ENCODE results near the gene RFESD.

The RFESD gene

GRCh38 chr5:95646569-95647431 is at the start of gene RFESD:
Gene RFESD (plus strand): TSS chr5:95646777. CDS start chr5:95652272, 5,495 bp downstream.
- DNase-seq (ENCODE audit: low read depth): peak; percentile 90

- DNase-seq (ENCODE audit: low read depth): no peak
Observed at GRCh38 chr5:95599252-95599651, 47.3 kb upstream of the RFESD start.

GRCh38 chr5:95600557-95600956 is 46.0 kb upstream of the RFESD start:
- DNase-seq (ENCODE audit: low read depth): no peak

- no peak for DNase-seq (ENCODE audit: low read depth)
Observed at GRCh38 chr5:95605786-95606185, 40.8 kb upstream of the RFESD start.

- DNase-seq (ENCODE audit: low read depth): no peak
Observed at GRCh38 chr5:95606419-95606818, 40.2 kb upstream of the RFESD start.

GRCh38 chr5:95609711-95610110 is 36.9 kb upstream of the RFESD start:
- no peak for DNase-seq (ENCODE audit: low read depth)

GRCh38 chr5:95610546-95610945 is 36.0 kb upstream of the RFESD start:
- DNase-seq (ENCODE audit: low read depth): no peak

- no peak for DNase-seq (ENCODE audit: low read depth)
Observed at GRCh38 chr5:95611396-95611795, 35.2 kb upstream of the RFESD start.

- no peak for DNase-seq (ENCODE audit: low read depth)
Observed at GRCh38 chr5:95613514-95613913, 33.1 kb upstream of the RFESD start.

- no peak for DNase-seq (ENCODE audit: low read depth)
Observed at GRCh38 chr5:95615164-95615467, 31.5 kb upstream of the RFESD start.

GRCh38 chr5:95617057-95617456 is 29.5 kb upstream of the RFESD start:
- DNase-seq (ENCODE audit: low read depth): no peak

- DNase-seq (ENCODE audit: low read depth): no peak
Observed at GRCh38 chr5:95619096-95619495, 27.5 kb upstream of the RFESD start.

- DNase-seq (ENCODE audit: low read depth): no peak
Observed at GRCh38 chr5:95619514-95620029, 27.0 kb upstream of the RFESD start.

- peak; percentile 27 for DNase-seq (ENCODE audit: low read depth)
Observed at GRCh38 chr5:95620030-95620869, 26.3 kb upstream of the RFESD start, which contains the start of gene GPR150. Gene GPR150 (plus strand): TSS chr5:95620087. CDS start chr5:95620276, 189 bp downstream.

GRCh38 chr5:95620870-95621838 is 25.4 kb upstream of the RFESD start:
- DNase-seq (ENCODE audit: low read depth): no peak

- no peak for DNase-seq (ENCODE audit: low read depth)
Observed at GRCh38 chr5:95621839-95622629, 24.5 kb upstream of the RFESD start.

- DNase-seq (ENCODE audit: low read depth): no peak
Observed at GRCh38 chr5:95623706-95624105, 22.9 kb upstream of the RFESD start.

GRCh38 chr5:95624368-95624767 is 22.2 kb upstream of the RFESD start:
- DNase-seq (ENCODE audit: low read depth): no peak

- DNase-seq (ENCODE audit: low read depth): no peak
Observed at GRCh38 chr5:95626701-95627100, 19.9 kb upstream of the RFESD start.

GRCh38 chr5:95627971-95628810 is 18.4 kb upstream of the RFESD start:
- no peak for DNase-seq (ENCODE audit: low read depth)

Data from stimulated activated CD8-positive, alpha-beta memory T cell treated with anti-CD3 and anti-CD28 coated beads, Interleukin-12 subunit alpha, Interleukin-12 subunit beta, amount 100 ng/mL, for 1 hour (primary cell).